Measurements from ENCODE around the gene MMP17. TPM values are rescaled to one million over a fixed set of nuclear protein-coding genes. Genes with fewer than 3 reads are reported as not detected.
"Not testable (repeated sequence)": the region's sequence is repeated elsewhere in the genome, so short reads cannot be mapped to it uniquely, and the experiment has no call there.

Gene MMP17
- total RNA-seq, 1 donor from 2014 or later, result 0.73 TPM

DNA sequence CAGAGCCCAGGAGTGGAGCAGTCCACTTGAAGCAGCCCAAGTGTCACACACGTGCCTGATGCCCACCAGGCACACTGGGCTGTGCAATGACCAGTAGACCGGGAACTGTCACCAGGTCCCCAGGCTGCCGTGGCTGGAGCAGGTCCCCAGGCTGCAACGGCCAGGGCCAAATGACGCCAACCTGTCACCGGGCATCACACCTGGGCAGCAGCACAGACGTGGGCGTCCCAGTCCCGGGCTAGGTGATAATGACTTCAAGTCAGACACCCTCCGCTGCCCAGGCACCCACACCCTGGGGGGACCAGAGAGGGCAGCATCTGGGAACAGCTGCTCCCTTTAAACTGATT lies 30.6 kb upstream of the MMP17 start:
- DNase-seq (ENCODE audit: missing footprints) (no peak), ATAC-seq (no peak)
- intact Hi-C loops (cut with DNase I), result no loop called here

DNA sequence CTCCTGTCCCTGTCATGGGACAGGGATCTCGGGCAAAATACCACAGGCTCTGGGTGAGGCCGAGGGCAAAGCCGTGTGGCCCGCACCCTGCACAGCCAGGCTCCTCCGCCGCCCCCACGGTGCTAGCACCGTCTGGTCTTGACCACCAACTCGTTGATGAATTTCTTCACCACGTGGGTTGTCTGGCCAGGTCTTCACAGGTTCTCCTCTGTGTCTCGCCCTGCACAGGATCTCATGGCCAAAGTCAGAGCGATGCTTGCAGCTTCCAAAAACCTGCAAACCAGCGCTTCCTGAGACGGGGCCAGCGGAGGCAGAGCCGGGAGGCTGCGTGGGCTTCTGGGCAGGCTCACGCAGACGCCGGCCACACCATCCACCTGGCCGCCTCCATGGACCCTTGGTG lies 29.0 kb upstream of the MMP17 start:
- intact Hi-C loops (cut with DNase I), result no loop called here
- ATAC-seq, result no peak

DNA sequence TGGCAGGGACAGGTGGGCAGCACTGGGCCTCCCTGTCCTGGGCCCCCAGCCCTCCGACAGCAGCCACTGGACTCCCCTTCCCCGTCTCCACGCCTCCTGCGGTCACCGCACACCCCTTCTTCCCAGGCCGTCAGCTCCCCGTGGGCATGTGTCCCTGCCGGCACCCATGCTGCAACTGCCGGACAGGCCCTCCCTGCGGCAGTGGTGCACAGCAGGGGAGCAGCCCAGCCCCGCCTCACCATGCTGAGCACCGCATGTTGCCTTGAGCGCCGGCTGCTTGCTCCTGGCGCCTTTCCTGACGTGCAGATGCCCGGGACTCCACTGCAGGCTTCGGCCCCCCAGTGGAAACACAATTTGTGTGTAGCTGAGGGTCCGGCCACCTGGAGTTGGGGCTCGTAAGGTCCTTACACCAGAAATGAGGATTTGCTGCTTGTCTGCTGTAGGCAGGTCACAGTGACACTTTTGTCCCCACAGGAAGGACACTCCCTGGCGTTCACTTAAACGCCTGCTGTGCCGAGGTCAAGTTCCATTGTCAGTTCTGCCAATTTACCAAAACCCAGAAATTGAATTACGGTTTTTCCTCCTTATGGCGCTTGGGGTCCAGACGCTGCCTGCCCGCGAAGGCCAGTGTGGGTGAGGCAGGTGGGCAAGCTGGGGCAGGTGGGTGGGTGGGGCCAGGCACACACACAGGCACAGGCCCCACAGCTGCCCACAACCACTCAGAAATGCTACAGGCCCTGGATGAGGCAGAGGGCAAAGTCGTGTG lies 28.2 kb upstream of the MMP17 start:
- DNase-seq (ENCODE audit: missing footprints) (no peak), ATAC-seq (no peak)
- intact Hi-C loops (cut with DNase I), result no loop called here

More for the DNA sequence above, 29.0 kb upstream of the MMP17 start:
- DNase-seq (ENCODE audit: missing footprints), result no peak

DNA sequence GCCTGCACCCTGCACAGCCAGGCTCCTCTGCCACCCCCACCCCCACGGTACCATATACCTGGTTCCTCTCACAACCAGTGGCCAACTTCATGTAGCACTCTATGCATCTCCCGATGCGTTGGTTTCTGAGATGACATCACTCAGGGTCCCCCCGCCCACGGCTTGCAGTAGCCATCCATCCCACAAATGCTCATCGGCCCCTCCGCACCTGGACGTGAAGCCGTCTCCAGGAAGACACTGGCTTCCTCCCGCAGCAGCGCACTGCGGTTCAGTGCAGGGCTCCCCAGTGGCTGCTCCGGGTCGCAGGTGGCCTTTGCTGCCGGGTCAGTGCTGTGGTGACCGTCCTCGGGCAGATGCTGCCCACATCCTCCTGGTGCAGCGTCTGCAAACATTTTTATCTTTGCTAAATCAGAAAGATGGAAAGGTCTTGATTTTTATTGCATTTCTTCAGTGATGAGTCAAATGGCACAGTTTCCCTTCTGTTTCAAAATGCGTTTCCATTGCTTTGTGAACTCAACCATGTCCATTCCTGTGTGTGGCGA lies 27.5 kb upstream of the MMP17 start:
- ATAC-seq (no peak), DNase-seq (ENCODE audit: missing footprints) (no peak)

DNA sequence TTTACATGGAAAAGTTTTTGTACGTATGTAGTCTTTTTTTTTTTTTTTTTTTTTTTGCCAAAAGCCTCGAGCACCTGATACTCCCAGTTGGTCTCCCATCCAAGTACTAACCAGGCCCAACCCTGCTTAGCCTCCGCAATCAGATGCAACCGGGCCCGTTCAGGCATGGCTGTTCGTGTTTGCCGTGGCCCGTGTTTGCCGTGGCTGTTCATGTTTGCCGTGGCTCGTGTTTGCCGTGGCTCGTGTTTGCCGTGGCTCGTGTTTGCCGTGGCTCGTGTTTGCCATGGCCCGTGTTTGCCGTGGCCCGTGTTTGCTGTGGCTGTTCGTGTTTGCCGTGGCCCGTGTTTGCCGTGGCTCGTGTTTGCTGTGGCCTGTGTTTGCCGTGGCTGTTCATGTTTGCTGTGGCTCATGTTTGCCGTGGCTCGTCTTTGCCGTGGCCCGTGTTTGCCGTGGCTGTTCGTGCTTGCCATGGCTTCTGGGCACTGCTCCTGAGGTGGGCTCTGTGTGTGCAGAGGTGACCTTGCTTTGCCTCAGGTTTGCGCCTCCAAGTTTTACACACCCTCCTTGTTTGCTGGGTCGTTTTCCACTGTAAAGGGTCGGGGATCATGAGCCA lies 26.8 kb upstream of the MMP17 start:
- intact Hi-C loops (cut with DNase I), result no loop called here
- ATAC-seq, result no peak
- no peak for DNase-seq (ENCODE audit: missing footprints)

More for the DNA sequence above, 27.5 kb upstream of the MMP17 start:
- intact Hi-C loops (cut with DNase I), result no loop called here

DNA sequence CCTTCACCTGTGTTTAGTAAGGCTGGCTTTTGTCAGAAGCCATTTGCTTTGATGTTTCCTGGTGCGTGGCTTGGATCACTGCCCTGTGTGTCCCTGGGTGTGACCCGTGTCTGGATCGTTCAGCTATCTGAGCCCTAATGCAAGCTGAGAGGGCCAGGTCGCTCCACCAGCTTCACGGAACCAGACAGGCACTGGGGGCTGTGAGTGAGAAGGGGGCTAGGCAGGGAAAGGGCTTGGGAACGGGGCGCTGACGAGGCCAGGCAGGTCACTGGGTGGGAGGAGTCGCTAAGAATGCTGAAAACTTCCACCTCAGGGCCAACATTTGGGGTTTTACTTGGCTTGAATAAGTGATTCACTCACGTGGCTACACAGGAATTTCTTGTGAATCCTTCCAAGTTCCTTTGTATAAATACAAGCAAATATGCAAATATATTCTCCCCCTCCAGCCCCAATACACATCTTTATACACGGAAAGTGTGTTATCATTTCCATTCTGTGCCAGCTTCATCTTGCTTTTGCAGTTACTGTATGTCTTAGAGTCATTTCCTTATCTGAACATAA lies 24.2 kb upstream of the MMP17 start:
- ATAC-seq (no peak), DNase-seq (ENCODE audit: missing footprints) (no peak)
- intact Hi-C loops (cut with DNase I), result no loop called here

DNA sequence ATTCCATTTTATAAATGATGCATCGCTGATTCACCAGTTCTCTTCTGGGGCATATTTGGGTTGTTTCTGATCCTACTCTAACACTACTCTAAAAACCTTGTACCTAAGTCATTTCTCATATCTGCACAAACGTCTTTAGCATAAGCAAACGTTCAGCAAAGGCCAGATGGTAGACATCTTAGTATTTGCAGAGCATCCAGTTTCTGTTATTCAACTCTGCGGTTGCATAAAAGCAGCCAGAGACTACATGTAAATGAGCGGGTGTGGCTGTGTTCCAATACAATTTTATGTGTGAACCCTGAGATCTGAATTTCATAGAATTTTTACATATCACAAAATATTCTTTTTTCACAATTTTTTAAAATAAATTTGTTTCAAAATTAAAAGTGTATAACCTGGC lies 22.8 kb upstream of the MMP17 start:
- ATAC-seq (no peak), DNase-seq (ENCODE audit: missing footprints) (no peak)
- intact Hi-C loops (cut with DNase I), result no loop called here

DNA sequence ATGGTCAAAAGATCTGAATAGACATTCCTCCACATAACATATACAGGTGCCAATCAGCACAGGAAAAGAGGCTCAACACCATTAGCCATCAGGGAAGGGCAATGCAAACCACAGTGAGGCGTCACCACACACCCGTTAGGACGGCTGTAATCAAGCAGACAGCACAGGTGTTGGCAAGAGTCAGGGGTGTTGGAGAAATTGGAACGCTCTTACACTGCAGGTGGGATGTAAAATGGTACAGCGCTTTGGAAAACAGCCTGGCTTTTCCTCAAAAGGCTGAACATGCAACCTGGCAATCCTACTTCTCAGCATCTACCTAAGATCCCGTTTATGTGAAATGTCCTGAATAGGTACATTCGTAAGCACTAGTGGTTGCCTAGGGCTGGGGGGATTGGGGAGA lies 21.5 kb upstream of the MMP17 start:
- intact Hi-C loops (cut with DNase I), result no loop called here
- no peak for DNase-seq (ENCODE audit: missing footprints)
- no peak for ATAC-seq

DNA sequence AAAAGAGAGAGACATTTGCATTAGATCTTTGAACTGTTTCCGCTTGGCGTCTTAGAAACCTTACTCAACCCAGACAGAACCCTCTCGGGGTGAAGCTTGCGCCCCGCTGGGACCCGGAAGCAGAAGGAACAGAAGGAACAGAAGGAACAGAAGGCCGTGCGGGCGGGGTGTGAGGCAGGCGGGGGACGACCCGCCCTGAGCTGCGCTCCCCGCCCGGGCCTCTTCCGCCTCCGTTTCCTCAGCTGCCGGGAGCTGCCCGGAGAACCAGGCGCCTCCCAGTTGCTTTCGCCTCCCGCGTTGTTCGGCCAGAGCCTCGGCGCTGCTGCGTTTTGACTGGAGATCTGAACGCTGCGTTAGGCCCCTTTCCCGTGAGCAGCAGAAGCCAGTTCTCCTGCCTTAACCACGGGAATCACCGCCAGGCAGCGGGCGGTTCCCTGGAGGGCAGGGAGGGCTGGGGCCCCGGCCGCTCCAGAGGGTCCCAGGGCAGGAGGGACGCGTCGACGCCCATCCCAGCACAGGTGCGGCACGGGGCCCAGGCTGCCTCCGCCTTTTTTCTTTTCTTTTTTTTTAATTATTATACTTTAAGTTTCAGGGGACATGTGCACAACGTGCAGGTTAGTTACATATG lies 19.3 kb upstream of the MMP17 start:
- ATAC-seq (peak; percentile 67), DNase-seq (ENCODE audit: missing footprints) (no peak)
- intact Hi-C loops (cut with DNase I), result no loop called here

DNA sequence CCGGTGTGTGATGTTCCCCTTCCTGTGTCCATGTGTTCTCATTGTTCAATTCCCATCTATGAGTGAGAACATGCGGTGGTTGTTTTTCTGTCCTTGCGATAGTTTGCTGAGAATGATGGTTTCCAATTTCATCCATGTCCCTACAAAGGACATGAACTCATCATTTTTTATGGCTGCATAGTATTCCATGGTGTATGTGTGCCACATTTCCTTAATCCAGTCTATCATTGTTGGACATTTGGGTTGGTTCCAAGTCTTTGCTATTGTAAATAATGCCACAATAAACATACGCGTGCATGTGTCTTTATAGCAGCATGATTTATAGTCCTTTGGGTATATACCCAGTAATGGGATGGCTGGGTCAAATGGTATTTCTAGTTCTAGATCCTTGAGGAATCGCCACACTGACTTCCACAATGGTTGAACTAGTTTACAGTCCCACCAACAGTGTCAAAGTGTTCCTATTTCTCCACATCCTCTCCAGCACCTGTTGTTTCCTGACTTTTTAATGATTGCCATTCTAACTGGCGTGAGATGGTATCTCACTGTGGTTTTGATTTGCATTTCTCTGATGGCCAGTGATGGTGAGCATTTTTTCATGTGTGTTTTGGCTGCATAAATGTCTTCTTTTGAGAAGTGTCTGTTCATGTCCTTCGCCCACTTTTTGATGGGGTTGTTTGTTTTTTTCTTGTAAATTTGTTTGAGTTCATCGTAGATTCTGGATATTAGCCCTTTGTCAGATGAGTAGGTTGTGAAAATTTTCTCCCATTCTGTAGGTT lies 18.5 kb upstream of the MMP17 start:
- ATAC-seq; intact Hi-C loops (cut with DNase I): not testable (repeated sequence)

DNA sequence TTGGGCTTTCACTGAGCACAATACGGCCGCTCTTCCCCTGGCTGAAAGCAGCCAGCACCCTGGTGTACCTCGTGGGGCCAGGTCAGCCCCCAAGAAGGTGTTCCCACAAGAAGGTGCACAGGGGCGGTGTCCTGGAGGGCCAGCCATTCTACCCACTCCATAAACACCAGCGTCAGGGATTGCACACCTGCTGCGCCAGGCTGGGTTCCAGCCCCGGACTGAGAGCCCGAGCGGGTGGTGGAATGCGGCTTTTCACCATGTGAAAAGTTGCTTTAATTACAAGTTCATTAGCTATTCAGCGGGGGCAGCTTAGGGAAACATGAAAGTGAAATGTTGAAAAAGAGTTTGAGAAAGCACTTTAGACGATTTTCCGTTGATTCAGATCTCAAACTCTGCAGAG lies 17.5 kb upstream of the MMP17 start:
- ATAC-seq (no peak), DNase-seq (ENCODE audit: missing footprints) (no peak)
- intact Hi-C loops (cut with DNase I), result no loop called here

More for the DNA sequence above, 18.5 kb upstream of the MMP17 start:
- DNase-seq (ENCODE audit: missing footprints), result not testable (repeated sequence)

DNA sequence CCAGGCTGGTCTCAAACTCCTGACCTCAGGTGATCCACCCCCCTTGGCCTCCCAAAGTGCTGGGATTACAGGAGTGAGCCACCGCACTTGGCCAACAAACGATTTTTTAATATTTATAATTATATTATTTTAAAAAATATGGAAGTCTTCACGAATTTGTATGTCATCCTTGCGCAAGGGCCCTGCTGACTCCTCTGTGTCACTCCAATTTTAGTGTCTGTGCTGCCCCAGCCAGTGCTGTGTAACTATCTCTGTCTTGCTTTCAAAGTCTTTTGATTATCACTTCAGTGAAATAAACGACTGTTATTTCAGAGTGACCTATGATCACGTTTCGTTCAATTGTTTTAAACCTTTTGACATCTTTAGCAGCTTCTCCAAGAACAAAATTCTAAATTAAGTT lies 13.1 kb upstream of the MMP17 start:
- intact Hi-C loops (cut with DNase I), result no loop called here
- no peak for ATAC-seq

DNA sequence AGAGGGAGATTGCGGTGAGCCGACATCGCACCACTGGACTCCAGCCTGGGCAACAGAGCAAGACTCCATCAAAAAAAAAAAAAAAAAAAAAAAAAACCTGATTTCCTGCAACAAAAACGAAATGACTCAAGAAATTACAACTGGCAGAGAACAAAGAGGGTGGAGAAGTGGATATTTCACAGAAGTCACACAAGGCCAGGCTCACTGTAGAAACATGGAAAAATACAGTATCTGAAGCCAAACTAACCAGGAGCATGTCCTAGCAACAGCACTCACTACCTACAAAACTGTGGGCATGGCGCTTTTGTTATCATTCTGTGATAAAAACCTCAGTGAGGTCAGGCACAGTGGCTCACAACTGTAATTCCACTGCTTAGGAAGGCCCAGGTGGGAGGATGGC lies 11.7 kb upstream of the MMP17 start:
- ATAC-seq (no peak), DNase-seq (ENCODE audit: missing footprints) (peak; percentile 13)
- intact Hi-C loops (cut with DNase I), result no loop called here

More for the DNA sequence above, 13.1 kb upstream of the MMP17 start:
- DNase-seq (ENCODE audit: missing footprints), result no peak

DNA sequence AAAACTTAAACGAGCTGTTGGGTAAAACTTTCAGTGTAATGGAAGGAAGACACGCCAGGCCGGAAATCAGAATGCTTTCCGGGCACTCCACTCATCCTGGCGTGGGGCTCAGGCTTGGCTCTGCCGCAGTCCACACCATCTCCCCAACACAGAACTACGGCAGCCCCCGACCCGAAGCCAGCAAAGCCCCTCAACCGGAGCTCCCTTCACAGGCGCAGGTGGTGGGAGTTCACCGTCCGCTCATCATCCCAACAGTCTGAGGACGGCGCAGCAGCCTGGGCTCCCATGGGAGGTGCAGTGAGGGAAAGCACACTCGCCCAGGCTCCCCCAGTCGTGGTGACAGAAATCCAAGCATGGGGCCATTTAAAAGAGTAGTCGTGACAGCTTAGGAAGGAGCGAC lies 11.0 kb upstream of the MMP17 start:
- peak; percentile 22 for DNase-seq (ENCODE audit: missing footprints)
- intact Hi-C loops (cut with DNase I), result no loop called here
- ATAC-seq, result no peak

DNA sequence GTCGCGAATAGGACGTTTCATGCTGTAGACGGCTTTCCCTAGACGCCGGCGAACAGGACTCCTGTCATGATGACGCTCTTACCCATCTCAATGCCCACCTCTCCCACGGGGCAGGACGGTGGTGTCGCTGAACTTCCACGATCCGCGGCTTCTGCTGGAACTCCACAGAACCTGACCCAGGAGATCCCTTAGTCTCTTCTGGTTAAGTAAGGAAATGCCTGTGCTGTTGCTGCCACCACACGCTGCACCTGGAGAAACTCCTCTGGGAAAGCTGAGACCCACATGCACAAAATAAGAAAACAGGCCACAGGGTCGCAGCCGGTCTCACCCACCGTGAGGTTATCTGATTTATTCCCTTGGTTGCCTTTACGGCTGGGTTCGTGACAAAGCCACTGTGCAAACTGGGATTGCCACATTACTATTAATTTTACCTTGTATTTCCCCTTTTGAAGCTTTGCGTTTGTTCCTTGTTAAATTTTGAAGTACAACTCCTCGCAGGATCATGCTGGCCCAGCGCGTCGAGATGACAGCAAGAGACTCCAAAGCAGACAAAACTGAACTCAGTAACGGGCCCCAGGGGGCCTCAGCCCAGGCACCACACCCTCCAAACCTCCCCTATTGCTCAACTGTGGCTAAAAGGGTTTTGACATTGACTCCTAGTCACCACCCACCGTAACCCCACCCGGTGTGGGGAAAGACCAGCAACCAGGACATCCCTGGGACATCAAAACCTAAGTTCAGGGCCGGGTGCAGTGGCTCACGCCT lies 9.2 kb upstream of the MMP17 start:
- DNase-seq (ENCODE audit: missing footprints) (peak; percentile 53), ATAC-seq (peak; percentile 26)
- intact Hi-C loops (cut with DNase I), result no loop called here

DNA sequence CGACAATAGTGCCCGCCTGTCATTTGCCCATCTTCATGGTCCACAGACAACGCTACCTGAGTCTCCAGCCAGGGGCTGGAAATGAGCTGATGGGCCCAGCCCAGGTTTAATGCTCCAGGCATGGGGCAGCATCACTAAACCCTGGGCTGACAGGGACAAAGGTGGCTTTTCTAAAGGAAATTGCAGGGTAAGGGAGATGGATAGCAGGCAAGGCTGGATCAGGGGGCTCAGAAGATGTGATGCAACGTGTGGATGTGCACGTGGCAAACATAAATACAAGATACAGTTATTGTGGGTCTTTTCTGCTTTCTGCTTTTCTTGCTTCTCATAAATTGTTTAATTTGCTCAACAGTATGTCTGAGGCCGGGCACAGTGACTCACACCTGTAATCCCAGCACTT lies 3.7 kb upstream of the MMP17 start:
- no peak for ATAC-seq
- intact Hi-C loops (cut with DNase I), result no loop called here
- DNase-seq (ENCODE audit: missing footprints), result no peak

DNA sequence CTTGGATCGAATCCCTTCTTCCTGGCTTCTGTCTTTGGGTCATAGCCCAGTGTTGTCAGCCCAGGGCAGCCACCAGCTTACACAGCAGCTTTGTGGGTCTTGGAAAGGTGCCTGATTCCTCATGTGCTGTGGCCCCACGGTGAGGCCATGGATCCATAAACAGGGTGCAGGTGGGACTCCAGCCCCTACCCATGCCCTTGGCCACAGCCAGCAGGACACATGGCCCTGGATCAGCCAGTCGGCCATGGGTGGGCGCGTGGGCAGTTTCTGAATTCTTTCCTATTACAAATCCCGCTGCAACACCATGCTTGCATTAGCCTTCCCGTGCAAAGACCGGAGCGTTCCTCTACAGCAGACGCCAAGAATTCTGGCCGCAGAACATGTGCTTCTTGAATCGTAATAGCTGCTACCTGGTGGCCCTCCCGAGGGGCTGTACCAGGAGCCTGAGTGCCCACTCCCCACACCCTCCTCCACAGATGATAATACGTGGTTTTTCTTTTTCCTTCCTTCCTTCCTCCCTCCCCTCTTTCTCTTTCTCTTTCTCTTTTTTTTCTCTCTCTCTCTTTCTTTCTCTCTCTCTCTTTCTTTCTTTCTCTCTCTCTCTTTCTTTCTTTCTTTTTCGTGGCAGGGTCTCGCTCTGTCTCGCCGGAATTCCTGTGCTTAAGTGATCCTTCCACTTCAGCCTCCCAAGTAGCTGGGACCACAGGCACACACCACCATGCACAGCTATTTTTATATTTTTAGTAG lies 2.9 kb upstream of the MMP17 start:
- DNase-seq (ENCODE audit: missing footprints) (peak; percentile 53), ATAC-seq (no peak)
- intact Hi-C loops (cut with DNase I), result no loop called here
